Measurements from ENCODE around the gene UBE2QL1. TPM values are rescaled to one million over a fixed set of nuclear protein-coding genes. Genes with fewer than 3 reads are reported as not detected.
A peak's percentile ranks its signal among the peaks of the same experiment; 100 is the strongest.

UBE2QL1 gene
- total RNA-seq, 2 experiments from 2014 or later: not detected

DNA sequence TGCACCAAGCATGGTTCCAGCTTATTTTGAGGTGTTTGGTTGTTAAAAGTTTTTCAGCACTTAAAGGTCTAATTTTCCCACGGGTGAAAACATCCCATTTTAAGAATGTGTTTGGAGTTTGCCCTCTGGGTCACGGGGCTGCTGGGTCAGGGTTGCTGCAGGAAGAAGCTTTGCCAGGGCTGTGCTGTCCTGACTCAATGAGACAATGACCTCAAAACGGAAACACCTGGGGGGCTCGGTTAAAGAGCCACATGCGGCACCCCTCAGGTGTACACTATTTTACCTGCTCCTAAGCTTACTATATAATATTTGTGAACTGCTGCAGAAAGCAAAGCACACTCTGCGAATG, 27.6 kb downstream of the UBE2QL1 start:
- H3K4me2 ChIP-seq (ENCODE audit: low read length): no peak overlapping the region
- H3K4me1 ChIP-seq (ENCODE audit: insufficient read depth, low read length, poor library complexity, severe bottlenecking): no peaks in the 10 kb centered on the region
- intact Hi-C loops (cut with micrococcal nuclease; ENCODE audit: unreplicated experiment): no loop called here
- no peaks in the 10 kb centered on the region for H3K9me3 ChIP-seq (ENCODE audit: low read length)
- ChIA-PET POLR2A (interaction anchor here (1.4 kb wide), 1 partner anchor 18 kb away, joined by 4 read pairs; no protein-coding TSS in a partner anchor), CTCF (ENCODE audit: unreplicated experiment) (interaction anchor here (0.7 kb wide), 1 partner anchor 12 kb away, joined by 4 read pairs; no protein-coding TSS in a partner anchor)
- no peaks in the 10 kb centered on the region for H3K79me2 ChIP-seq (ENCODE audit: insufficient read depth, low read depth, low read length)
- H3K4me3 ChIP-seq (ENCODE audit: low read depth, low read length, poor library complexity, severe bottlenecking): no peak overlapping the region
- no TSS peak for BruUV-seq (replicated peaks)
- H3K9me2 ChIP-seq (ENCODE audit: insufficient read depth, low read length): no peaks in the 10 kb centered on the region
- TF ChIP-seq CTCF (conservative IDR thresholded peaks at IDR 0.05; ENCODE audit: low read length): no peak
- TF ChIP-seq EZH2phosphoT487 (IDR thresholded peaks at IDR 0.05; ENCODE audit: borderline replicate concordance, low read depth, low read length): no peak
- no peaks in the 10 kb centered on the region for H4K20me1 ChIP-seq (ENCODE audit: insufficient read depth, low read length)
- H3K36me3 ChIP-seq (ENCODE audit: insufficient read depth, low read length): no peaks in the 10 kb centered on the region
- H3K27ac ChIP-seq (ENCODE audit: low read depth, low read length, poor library complexity, severe bottlenecking): no peak overlapping the region
- no peak for DNase-seq (ENCODE audit: low spot score)
- H2AFZ ChIP-seq (ENCODE audit: low read length): no peak overlapping the region

GRCh38 chr5:6478793-6479192, 30.1 kb downstream of the UBE2QL1 start:
- no TSS peak for BruUV-seq (replicated peaks)
- no peak overlapping the region for H2AFZ ChIP-seq (ENCODE audit: low read length)
- no peaks in the 10 kb centered on the region for H4K20me1 ChIP-seq (ENCODE audit: insufficient read depth, low read length)
- H3K4me2 ChIP-seq (ENCODE audit: low read length): no peak overlapping the region
- H3K4me1 ChIP-seq (ENCODE audit: insufficient read depth, low read length, poor library complexity, severe bottlenecking): no peaks in the 10 kb centered on the region
- no peak overlapping the region for H3K27ac ChIP-seq (ENCODE audit: low read depth, low read length, poor library complexity, severe bottlenecking)
- no peak overlapping the region for H3K4me3 ChIP-seq (ENCODE audit: low read depth, low read length, poor library complexity, severe bottlenecking)
- ChIA-PET CTCF (ENCODE audit: unreplicated experiment) (no interaction called here), POLR2A (no interaction called here)
- no peak for TF ChIP-seq CTCF (conservative IDR thresholded peaks at IDR 0.05; ENCODE audit: low read length)
- no peak for TF ChIP-seq EZH2phosphoT487 (IDR thresholded peaks at IDR 0.05; ENCODE audit: borderline replicate concordance, low read depth, low read length)
- H3K79me2 ChIP-seq (ENCODE audit: insufficient read depth, low read depth, low read length): no peaks in the 10 kb centered on the region
- intact Hi-C loops (cut with micrococcal nuclease; ENCODE audit: unreplicated experiment): no loop called here
- no peaks in the 10 kb centered on the region for H3K36me3 ChIP-seq (ENCODE audit: insufficient read depth, low read length)
- H3K9me3 ChIP-seq (ENCODE audit: low read length): no peaks in the 10 kb centered on the region
- no peak for DNase-seq (ENCODE audit: low spot score)
- H3K9me2 ChIP-seq (ENCODE audit: insufficient read depth, low read length): no peaks in the 10 kb centered on the region

DNA sequence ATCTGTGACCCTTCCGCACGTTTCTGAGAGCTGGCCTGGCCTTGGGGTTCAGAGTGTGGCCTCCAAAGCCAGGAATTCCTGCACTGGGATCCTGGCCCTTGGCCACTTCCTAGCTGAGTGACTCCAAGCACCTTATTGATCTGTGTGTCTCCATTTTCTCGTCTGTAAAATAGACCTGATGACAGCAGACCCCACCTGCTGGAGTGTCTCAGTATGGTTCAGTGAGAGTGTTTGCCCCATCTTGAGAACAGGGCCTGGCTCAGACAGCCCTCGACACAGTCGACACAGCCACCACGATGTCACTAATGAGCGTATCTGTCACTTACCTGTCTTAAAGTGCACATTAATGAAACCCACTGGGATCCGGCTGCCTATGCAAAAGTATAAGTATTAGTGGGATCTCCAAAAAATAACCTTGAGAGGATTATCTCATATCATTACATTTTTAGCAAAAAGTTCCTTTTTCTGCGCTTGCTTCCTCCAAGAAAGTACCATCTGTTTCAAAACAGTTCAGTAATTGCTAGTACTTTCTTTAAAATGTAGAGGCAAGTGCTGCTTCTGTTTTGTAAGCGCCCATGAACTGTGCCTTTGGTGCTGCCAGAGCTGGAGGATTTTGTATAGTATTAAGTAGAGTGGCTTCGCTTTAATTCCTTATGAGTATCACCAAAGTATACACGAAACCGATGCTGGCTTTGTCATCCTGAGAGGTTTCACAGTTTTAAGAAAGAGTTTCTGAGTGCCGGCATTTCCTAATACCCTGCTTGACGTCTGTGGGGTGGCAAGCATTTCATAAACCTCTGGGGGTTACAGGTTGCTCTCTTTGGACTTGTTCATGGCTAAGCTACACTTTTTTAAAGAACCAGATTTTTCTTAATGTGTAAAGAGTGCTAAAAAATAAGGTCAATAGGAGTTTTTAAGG, 31.7 kb downstream of the UBE2QL1 start:
- no peaks in the 10 kb centered on the region for H3K36me3 ChIP-seq (ENCODE audit: insufficient read depth, low read length)
- CTCF ChIA-PET (ENCODE audit: unreplicated experiment): no interaction called here
- peaks cover 2% of the 10 kb centered on the region for H3K4me1 ChIP-seq (ENCODE audit: insufficient read depth, low read length, poor library complexity, severe bottlenecking)
- H3K79me2 ChIP-seq (ENCODE audit: insufficient read depth, low read depth, low read length): no peaks in the 10 kb centered on the region
- no peaks in the 10 kb centered on the region for H3K9me2 ChIP-seq (ENCODE audit: insufficient read depth, low read length)
- H4K20me1 ChIP-seq (ENCODE audit: insufficient read depth, low read length): no peaks in the 10 kb centered on the region
- DNase-seq (ENCODE audit: low spot score): peak; percentile 15
- BruUV-seq (replicated peaks): no TSS peak
- no peak overlapping the region for H3K27ac ChIP-seq (ENCODE audit: low read depth, low read length, poor library complexity, severe bottlenecking)
- POLR2A ChIA-PET: no interaction called here
- no peak for TF ChIP-seq EZH2phosphoT487 (IDR thresholded peaks at IDR 0.05; ENCODE audit: borderline replicate concordance, low read depth, low read length)
- TF ChIP-seq CTCF (conservative IDR thresholded peaks at IDR 0.05; ENCODE audit: low read length): peak; percentile 56
- intact Hi-C loops (cut with micrococcal nuclease; ENCODE audit: unreplicated experiment): no loop called here
- H3K4me2 ChIP-seq (ENCODE audit: low read length): no peak overlapping the region
- H3K4me3 ChIP-seq (ENCODE audit: low read depth, low read length, poor library complexity, severe bottlenecking): no peak overlapping the region
- H3K9me3 ChIP-seq (ENCODE audit: low read length): no peaks in the 10 kb centered on the region
- H2AFZ ChIP-seq (ENCODE audit: low read length): no peak overlapping the region
